Measurements from ENCODE around the gene ANKH.

ANKH gene

DNA sequence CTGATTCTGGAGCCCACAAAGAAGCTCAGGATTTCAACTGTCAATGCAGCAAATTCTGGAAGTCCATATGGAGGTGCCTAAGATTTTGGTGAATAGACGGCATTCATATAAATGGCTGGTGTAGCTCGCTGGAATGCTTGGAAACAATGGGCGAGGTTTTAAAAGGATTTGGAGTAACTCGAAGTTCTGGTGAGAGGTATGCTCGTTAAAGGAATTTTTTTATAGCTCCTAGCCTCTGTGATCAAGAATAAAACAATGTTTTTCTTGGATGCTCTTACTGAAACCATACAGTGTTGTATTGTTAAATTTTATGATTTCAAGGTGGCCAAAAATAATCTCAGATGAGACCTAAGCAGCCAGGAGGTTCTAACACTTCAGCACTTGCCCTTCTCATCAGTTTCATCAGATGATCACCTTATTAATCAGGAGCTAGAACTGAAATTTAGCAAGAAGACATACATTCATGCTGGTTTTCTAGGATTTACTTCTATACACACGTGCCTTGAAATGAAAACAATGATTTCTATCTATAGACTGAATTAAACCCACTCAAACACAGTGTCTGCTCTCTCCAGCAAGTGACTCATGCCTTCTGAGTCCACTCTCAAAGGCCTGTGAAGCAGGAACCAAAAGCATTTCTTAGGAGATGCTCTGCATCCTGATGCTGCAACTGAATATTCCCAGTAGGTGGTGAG is 127.8 kb downstream of the ANKH start:
- no peak overlapping the region for H3K4me3 ChIP-seq (ENCODE audit: low read length)
- TF ChIP-seq, protein P1, sequence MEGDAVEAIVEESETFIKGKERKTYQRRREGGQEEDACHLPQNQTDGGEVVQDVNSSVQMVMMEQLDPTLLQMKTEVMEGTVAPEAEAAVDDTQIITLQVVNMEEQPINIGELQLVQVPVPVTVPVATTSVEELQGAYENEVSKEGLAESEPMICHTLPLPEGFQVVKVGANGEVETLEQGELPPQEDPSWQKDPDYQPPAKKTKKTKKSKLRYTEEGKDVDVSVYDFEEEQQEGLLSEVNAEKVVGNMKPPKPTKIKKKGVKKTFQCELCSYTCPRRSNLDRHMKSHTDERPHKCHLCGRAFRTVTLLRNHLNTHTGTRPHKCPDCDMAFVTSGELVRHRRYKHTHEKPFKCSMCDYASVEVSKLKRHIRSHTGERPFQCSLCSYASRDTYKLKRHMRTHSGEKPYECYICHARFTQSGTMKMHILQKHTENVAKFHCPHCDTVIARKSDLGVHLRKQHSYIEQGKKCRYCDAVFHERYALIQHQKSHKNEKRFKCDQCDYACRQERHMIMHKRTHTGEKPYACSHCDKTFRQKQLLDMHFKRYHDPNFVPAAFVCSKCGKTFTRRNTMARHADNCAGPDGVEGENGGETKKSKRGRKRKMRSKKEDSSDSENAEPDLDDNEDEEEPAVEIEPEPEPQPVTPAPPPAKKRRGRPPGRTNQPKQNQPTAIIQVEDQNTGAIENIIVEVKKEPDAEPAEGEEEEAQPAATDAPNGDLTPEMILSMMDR (conservative IDR thresholded peaks at IDR 0.05; ENCODE audit: low read depth, low read length) = no peak
- no peak for DNase-seq (ENCODE audit: low read depth)

DNA sequence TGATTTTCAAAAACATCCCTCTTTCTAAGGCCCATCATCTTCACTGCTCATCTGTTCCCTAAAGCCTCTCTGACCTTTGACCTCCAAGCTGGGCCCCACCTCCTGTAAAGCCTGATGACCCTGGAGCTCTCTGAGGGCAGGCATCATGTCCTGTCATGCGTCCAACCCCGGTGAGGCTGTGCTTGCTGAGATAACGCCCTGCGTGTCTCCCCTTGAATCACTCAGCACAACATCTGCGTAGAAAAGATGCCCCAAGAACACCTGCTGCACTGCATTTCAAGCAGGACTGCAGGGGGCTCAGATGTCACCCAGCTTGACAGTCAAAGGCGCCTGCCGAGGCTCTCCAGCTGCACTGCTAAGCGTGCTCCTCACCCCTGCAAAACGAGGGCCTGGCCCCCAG is 129.1 kb downstream of the ANKH start:
- TF ChIP-seq, protein P1 (conservative IDR thresholded peaks at IDR 0.05; ENCODE audit: low read depth, low read length) = no peak
- DNase-seq (ENCODE audit: low read depth) = no peak
- H3K4me3 ChIP-seq (ENCODE audit: low read length) = no peak overlapping the region

DNA sequence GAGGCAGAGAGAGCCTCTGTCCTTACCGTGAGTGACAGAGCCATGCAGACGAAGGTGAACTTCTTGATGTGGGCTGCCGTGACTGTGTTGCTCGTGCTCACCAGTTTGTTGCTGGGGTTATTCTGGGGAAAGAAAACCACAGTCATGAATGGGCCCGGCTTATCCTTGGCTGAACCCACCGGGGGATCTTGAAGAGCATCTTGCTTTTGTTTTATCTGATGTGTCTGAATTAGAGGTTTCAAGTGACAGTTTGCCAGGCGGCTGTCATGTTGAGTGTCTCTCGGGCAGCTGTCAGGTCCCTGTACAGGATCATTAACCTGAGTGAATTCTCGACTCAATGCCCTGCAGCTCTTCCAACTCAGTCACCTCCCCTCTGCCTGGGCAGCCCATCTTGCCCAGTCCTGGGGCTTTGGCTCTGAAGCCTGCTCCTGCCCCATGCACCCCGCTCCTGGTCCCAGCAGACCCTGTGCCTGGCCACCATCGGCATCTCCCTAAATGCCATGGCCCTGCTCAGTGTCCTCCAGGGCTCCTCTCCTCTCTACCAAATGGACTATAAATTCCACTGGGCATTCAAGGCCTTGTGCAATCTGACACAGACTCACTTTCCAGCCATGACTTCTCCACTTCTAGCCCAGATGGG is 129.7 kb downstream of the ANKH start:
- TF ChIP-seq, protein P1 (conservative IDR thresholded peaks at IDR 0.05; ENCODE audit: low read depth, low read length) = no peak
- no peak for DNase-seq (ENCODE audit: low read depth)
- no peak overlapping the region for H3K4me3 ChIP-seq (ENCODE audit: low read length)

DNA sequence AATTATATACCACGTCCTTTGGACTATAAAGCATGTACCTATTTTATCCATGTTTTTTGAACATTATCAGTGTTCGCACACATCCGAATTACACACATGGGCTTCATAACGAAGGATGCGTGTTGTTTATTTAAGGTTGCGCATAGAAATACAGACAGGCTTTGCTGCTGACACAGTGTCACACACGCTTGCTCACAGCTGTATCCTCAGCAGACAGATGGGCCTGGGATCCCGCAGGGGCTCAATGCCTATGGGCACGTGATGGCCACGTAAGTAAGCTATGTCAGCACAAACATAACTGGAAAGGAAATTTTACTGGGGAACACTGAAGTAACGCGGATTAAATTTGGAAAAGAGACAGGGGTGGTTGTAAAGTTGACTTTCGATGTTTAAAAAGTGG is 130.4 kb downstream of the ANKH start:
- TF ChIP-seq, protein P1 (conservative IDR thresholded peaks at IDR 0.05; ENCODE audit: low read depth, low read length) = no peak
- H3K4me3 ChIP-seq (ENCODE audit: low read length) = no peak overlapping the region
- no peak for DNase-seq (ENCODE audit: low read depth)

DNA sequence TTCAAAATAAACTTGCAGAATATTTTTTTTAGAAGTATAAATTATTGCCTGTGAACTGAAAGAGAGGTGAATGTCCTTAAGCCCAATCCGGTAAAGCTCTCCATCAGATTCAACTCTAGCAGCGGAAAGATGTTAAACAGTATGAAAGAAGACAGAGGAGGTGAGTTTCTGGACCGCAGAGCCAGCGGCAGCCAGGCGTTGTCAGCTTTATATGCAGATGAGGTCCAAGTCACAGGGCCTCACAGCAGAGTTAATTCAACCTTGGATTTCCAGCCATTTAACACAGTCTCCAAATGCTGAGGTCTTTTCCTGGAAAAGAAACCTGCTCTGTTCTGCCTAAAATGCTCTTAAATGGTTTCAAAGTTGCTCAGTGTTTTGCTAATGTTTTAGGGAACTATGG is 131.6 kb downstream of the ANKH start:
- DNase-seq (ENCODE audit: low read depth) = no peak
- no peak overlapping the region for H3K4me3 ChIP-seq (ENCODE audit: low read length)
- TF ChIP-seq, protein P1 (conservative IDR thresholded peaks at IDR 0.05; ENCODE audit: low read depth, low read length) = no peak

DNA sequence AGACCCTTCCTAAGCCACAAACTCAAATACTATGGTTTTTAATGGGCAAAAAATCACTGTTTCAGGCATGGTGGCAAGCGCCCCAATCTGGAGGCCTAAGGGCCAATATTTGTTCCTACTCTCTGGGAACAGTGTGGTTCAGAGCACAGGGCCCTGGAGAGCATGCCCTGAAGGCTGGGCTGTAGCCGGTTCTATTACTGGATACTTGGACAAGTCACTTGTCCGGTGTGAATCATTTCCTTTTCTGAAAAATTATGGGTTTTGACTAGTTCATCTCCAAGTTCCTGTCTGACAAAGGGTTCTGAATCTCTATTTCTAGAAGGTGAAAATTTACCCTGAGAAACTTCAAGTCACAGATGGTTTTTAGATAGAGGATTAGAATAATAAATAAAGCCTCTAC is 132.0 kb downstream of the ANKH start:
- no peak overlapping the region for H3K4me3 ChIP-seq (ENCODE audit: low read length)
- TF ChIP-seq, protein P1 (conservative IDR thresholded peaks at IDR 0.05; ENCODE audit: low read depth, low read length) = no peak
- DNase-seq (ENCODE audit: low read depth) = no peak

DNA sequence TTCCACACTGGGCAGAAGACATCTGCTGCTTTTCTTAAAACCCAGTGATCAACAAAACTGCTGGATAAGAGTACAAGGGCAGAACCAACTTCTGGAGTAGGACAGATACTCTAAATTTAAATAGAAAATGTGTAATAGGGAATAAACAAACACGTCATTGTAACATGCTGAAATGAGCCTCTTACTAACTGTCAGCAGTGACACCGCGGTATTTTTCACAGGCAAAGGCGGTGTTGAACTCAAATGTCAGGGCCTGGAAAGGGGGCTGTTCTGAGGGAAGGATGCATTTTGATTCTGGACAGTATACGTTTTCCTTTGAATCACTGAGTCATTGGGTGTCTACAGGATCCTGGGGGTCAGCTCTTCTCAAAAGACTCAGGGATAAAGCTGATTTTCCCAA is 133.5 kb downstream of the ANKH start:
- H3K4me3 ChIP-seq (ENCODE audit: low read length) = no peak overlapping the region
- no peak for DNase-seq (ENCODE audit: low read depth)
- TF ChIP-seq, protein P1 (conservative IDR thresholded peaks at IDR 0.05; ENCODE audit: low read depth, low read length) = no peak
